ENCODE data around the gene MET. TPM values are rescaled to one million over a fixed set of nuclear protein-coding genes. Genes with fewer than 3 reads are reported as not detected.
"Not testable (repeated sequence)": the region's sequence is repeated elsewhere in the genome, so short reads cannot be mapped to it uniquely, and the experiment has no call there.

Gene MET
- total RNA-seq, 2 donors from 2014 or later: 15.8 to 18.6 TPM

DNA sequence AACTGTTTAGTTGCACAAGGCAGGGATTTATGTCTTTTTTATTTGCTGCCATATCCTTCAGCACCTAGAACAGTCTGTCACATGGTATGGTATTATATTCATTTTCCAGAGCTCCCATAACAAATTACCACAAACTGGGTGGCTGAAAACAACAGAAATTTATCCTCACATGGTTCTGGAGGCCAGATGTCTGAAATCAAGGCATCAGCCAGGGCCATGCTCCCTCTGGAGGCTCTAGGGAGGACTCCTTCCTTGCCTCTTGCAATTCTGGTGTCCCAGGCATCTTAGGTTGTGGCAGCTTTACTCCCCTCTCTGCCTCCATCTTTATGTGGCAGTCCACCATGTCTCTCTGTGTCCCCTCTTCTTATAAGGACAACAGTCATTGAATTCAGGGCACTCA is 43.1 kb downstream of the MET start:
- H3K36me3 ChIP-seq: no peaks in the 10 kb centered on the region
- no peaks in the 10 kb centered on the region for H3K9me3 ChIP-seq
- H3K27me3 ChIP-seq (replicated peaks; ENCODE audit: insufficient read depth): no peaks in the 10 kb centered on the region
- no peak overlapping the region for H3K4me3 ChIP-seq
- ATAC-seq (ENCODE audit: insufficient number of reproducible peaks, low FRiP score, low read depth): no peak
- H3K27ac ChIP-seq: no peak overlapping the region
- TF ChIP-seq, protein P1, sequence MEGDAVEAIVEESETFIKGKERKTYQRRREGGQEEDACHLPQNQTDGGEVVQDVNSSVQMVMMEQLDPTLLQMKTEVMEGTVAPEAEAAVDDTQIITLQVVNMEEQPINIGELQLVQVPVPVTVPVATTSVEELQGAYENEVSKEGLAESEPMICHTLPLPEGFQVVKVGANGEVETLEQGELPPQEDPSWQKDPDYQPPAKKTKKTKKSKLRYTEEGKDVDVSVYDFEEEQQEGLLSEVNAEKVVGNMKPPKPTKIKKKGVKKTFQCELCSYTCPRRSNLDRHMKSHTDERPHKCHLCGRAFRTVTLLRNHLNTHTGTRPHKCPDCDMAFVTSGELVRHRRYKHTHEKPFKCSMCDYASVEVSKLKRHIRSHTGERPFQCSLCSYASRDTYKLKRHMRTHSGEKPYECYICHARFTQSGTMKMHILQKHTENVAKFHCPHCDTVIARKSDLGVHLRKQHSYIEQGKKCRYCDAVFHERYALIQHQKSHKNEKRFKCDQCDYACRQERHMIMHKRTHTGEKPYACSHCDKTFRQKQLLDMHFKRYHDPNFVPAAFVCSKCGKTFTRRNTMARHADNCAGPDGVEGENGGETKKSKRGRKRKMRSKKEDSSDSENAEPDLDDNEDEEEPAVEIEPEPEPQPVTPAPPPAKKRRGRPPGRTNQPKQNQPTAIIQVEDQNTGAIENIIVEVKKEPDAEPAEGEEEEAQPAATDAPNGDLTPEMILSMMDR (IDR thresholded peaks at IDR 0.05): no peak
- DNase-seq (ENCODE audit: low spot score): no peak
- H3K4me1 ChIP-seq (ENCODE audit: control insufficient read depth in 1 of 2, low read depth in 2 of 2): no peaks in the 10 kb centered on the region

DNA sequence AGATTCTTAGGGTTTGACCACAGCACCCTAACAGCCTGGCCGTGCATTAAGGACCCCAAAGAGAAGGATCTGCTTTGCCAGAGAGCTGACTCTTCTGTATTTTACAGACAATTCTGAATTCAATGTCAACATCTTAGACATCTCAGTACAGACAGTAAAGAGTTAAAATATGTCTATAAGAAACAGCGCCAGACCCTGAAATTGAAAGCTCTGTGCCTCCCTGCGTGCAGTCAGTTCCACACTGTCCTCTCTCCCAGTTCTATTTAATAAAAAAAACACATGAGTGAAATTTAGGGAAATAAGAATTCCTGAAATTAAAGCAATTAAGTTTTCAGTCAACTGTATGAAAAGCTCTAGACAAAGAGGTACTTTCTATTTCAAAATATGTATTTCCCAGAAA is 45.1 kb downstream of the MET start:
- no peak for DNase-seq (ENCODE audit: low spot score)
- Histone ChIP-seq H3K4me3 (no peak overlapping the region), H3K4me1 (ENCODE audit: control insufficient read depth in 1 of 2, low read depth in 2 of 2) (no peaks in the 10 kb centered on the region), H3K9me3 (no peaks in the 10 kb centered on the region), H3K27ac (no peak overlapping the region), H3K27me3 (replicated peaks; ENCODE audit: insufficient read depth) (no peaks in the 10 kb centered on the region), H3K36me3 (no peaks in the 10 kb centered on the region)
- no peak for ATAC-seq (ENCODE audit: insufficient number of reproducible peaks, low FRiP score, low read depth)
- TF ChIP-seq, protein P1 (IDR thresholded peaks at IDR 0.05): no peak

DNA sequence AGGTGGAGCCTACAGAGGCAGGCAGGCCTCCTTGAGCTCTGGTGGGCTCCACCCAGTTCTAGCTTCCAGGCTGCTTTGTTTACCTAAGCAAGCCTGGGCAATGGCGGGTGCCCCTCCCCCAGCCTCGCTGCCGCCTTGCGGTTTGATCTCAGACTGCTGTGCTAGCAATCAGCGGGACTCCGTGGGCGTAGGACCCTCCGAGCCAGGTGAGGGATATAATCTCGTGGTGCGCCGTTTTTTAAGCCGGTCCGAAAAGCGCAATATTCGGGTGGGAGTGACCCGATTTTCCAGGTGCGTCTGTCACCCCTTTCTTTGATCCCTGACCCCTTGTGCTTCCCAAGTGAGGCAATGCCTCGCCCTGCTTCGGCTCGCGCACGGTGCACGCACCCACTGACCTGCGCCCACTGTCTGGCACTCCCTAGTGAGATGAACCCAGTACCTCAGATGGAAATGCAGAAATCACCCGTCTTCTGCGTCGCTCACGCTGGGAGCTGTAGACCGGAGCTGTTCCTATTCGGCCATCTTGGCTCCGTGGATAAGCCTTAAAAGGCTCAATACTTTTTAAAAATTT is 52.0 kb downstream of the MET start:
- not testable (repeated sequence) for ATAC-seq (ENCODE audit: insufficient number of reproducible peaks, low FRiP score, low read depth); H3K4me3 ChIP-seq; H3K36me3 ChIP-seq

DNA sequence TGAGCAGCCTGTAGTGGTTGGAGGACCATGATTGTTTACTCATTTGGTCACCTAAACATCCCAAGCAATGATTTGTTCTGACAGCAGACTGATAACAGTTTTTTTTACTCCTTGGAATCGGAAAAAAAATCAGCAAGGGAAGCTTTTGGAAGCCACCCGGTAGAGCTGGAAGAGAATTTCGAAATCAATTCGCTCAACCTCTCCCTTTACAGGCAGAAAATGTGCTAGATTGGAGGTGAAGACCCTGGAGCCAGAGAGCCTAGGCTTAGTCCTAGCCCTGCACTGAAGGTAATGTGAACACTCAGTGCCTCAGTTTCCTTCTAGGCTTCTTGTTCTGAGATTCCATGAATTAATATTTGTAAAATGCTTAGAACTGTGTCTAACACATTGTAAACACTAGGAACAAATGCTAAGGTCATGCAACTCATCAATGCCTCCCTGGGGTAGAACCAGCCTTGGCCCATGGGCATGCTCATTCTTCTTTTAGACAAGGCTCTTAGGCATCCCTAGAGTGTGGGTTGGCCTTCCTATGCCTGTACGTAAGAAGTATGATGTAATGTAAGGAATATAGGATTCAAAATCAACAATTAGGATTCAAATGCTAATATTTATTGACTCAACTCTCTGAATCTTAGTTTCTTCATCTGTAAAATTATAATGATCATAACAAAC is 52.7 kb downstream of the MET start:
- Histone ChIP-seq H3K9me3 (no peaks in the 10 kb centered on the region), H3K4me3 (no peak overlapping the region), H3K27ac (no peak overlapping the region), H3K27me3 (replicated peaks; ENCODE audit: insufficient read depth) (no peaks in the 10 kb centered on the region), H3K36me3 (no peaks in the 10 kb centered on the region), H3K4me1 (ENCODE audit: control insufficient read depth in 1 of 2, low read depth in 2 of 2) (no peaks in the 10 kb centered on the region)
- DNase-seq (ENCODE audit: low spot score) (no peak), ATAC-seq (ENCODE audit: insufficient number of reproducible peaks, low FRiP score, low read depth) (no peak)
- TF ChIP-seq, protein P1 (IDR thresholded peaks at IDR 0.05): no peak

More for the DNA sequence above, 52.0 kb downstream of the MET start:
- DNase-seq (ENCODE audit: low spot score); H3K27ac ChIP-seq; H3K4me1 ChIP-seq (ENCODE audit: control insufficient read depth in 1 of 2, low read depth in 2 of 2); H3K9me3 ChIP-seq; H3K27me3 ChIP-seq (replicated peaks; ENCODE audit: insufficient read depth): not testable (repeated sequence)

DNA sequence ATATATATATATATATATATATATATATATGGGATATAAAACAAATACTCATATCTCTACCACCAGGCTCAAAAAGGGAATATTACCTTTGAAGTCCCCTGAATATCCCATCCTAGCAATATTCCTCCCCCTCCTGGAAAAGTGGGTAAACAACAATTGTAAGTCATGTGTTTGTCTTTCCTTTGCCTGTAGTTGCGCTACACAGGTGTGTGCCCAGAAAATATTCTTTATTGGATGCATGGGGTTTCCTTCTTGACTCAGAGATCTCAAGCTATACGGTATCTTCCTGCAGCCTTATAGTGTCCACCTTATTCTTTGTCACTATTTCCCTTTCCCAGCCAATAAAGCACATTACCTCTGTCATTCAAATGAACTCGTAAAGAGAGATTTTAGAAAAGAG is 54.2 kb downstream of the MET start:
- DNase-seq (ENCODE audit: low spot score): no peak
- ATAC-seq (ENCODE audit: insufficient number of reproducible peaks, low FRiP score, low read depth): no peak
- Histone ChIP-seq H3K36me3 (no peaks in the 10 kb centered on the region), H3K9me3 (no peaks in the 10 kb centered on the region), H3K27me3 (replicated peaks; ENCODE audit: insufficient read depth) (no peaks in the 10 kb centered on the region), H3K4me3 (no peak overlapping the region), H3K4me1 (ENCODE audit: control insufficient read depth in 1 of 2, low read depth in 2 of 2) (no peaks in the 10 kb centered on the region), H3K27ac (no peak overlapping the region)
- TF ChIP-seq, protein P1 (IDR thresholded peaks at IDR 0.05): no peak

All from thoracic aorta (tissue), 2 donors.